BJ (cell line): ENCODE results near the gene ASPN. TPM values are rescaled to one million over a fixed set of nuclear protein-coding genes. Genes with fewer than 3 reads are reported as not detected.

ENCODE experiments used
- CTCF ChIA-PET: fragments of 350-600 bp; formaldehyde crosslinking; extraction: SDS; loops from one replicate; lab custom pipeline; 2021; ENCODE audit warnings: antibody characterized with exemption, inconsistent platforms; lab: Yijun Ruan, JAX
- POLR2A ChIA-PET: fragments of 300-600 bp; sonication (Branson Sonifier 250); formaldehyde crosslinking; extraction: SDS; loops from one replicate; lab custom pipeline; 2021; ENCODE audit warnings: antibody characterized with exemption; lab: Charles Lee
- DNase-seq: peaks from one replicate; pipeline ENCODE4 v3.0.0-alpha.2; 2011; ENCODE audit warnings: low read depth
- H3K27me3 ChIP-seq: 2 replicates; pipeline ENCODE4 v1.6.0; 2011; ENCODE audit warnings: low read length; ENCODE audit not compliant: control insufficient read depth, insufficient read depth
- H3K36me3 ChIP-seq: 2 replicates; pipeline ENCODE4 v1.5.1; 2011; ENCODE audit warnings: low read length; ENCODE audit not compliant: control insufficient read depth, insufficient read depth
- H3K4me3 ChIP-seq: 2 replicates; pipeline ENCODE4 v1.5.1; 2011; ENCODE audit warnings: low read depth, mild to moderate bottlenecking, control low read depth, low read length
- CTCF ChIP-seq: IDR thresholded peaks from 2 replicates; pipeline ENCODE4 v1.5.1; 2011; ENCODE audit warnings: low read depth, mild to moderate bottlenecking, control low read depth, inconsistent platforms, low read length, moderate library complexity; ENCODE audit not compliant: insufficient read depth
- polyA plus RNA-seq: library from polyadenylated mRNA; depleted of rRNA; stranded (reverse); fragments of >200 nt; gene quantifications from 2 replicates; pipeline ENCODE4 v1.2.3, GENCODE V29; 2011

ASPN gene
- polyA plus RNA-seq, 1 experiment: 3.4 TPM

- no peak for DNase-seq
- H3K36me3 ChIP-seq: no peaks in the 10 kb centered on the region
- H3K4me3 ChIP-seq: no peak overlapping the region
- no peaks in the 10 kb centered on the region for H3K27me3 ChIP-seq
- POLR2A ChIA-PET: no interaction called here
- no peak for TF ChIP-seq CTCF
- CTCF ChIA-PET: no interaction called here
Measured at GRCh38 chr9:92500725-92501124, 18.4 kb upstream of the ASPN start.

- CTCF ChIA-PET: interaction anchor here (0.6 kb wide), 1 partner anchor 187 kb away, joined by 5 read pairs; no protein-coding TSS in a partner anchor
- no peak overlapping the region for H3K4me3 ChIP-seq
- no peak for DNase-seq
Measured at GRCh38 chr9:92499701-92500100, 17.4 kb upstream of the ASPN start.

GRCh38 chr9:92496396-92497176 is 14.3 kb upstream of the ASPN start:
- Histone ChIP-seq H3K36me3 (no peaks in the 10 kb centered on the region), H3K4me3 (no peak overlapping the region), H3K27me3 (no peaks in the 10 kb centered on the region)
- ChIA-PET POLR2A (no interaction called here), CTCF (interaction anchor here (0.6 to 1.4 kb wide), 3 partner anchors 29 to 60 kb away, joined by 3 to 4 read pairs (median 4); no protein-coding TSS in a partner anchor)
- no peak for DNase-seq
- no peak for TF ChIP-seq CTCF

More at GRCh38 chr9:92499701-92500100, 17.4 kb upstream of the ASPN start:
- no peak for TF ChIP-seq CTCF
- POLR2A ChIA-PET: interaction anchor here (0.7 kb wide), 1 partner anchor 10 kb away, joined by 3 read pairs; no protein-coding TSS in a partner anchor
- Histone ChIP-seq H3K27me3 (no peaks in the 10 kb centered on the region), H3K36me3 (no peaks in the 10 kb centered on the region)

GRCh38 chr9:92494856-92495255 is 12.6 kb upstream of the ASPN start:
- TF ChIP-seq CTCF: no peak
- ChIA-PET POLR2A (no interaction called here), CTCF (interaction anchor here (1.0 kb wide), 1 partner anchor 140 kb away, joined by 3 read pairs; no protein-coding TSS in a partner anchor)
- Histone ChIP-seq H3K36me3 (no peaks in the 10 kb centered on the region), H3K4me3 (no peak overlapping the region), H3K27me3 (no peaks in the 10 kb centered on the region)
- no peak for DNase-seq

- CTCF ChIA-PET: interaction anchor here (1.9 kb wide), 1 partner anchor 13 kb away, joined by 4 read pairs; no protein-coding TSS in a partner anchor
- DNase-seq: no peak
- H3K36me3 ChIP-seq: no peaks in the 10 kb centered on the region
- no peaks in the 10 kb centered on the region for H3K27me3 ChIP-seq
- POLR2A ChIA-PET: no interaction called here
- TF ChIP-seq CTCF: no peak
- H3K4me3 ChIP-seq: no peak overlapping the region
Measured at GRCh38 chr9:92493749-92494387, 11.6 kb upstream of the ASPN start.
